GM18517 (cell line): ENCODE results near the gene PABPC1L.

Experiments
- ATAC-seq: cut with Tn5 transposase; IDR thresholded peaks from one replicate; pipeline ENCODE4 v1.9.1; 2021; ENCODE audit warnings: mild to moderate bottlenecking, moderate library complexity; ENCODE audit not compliant: unreplicated experiment

PABPC1L gene

GRCh38 chr20:44966030-44966961 lies 56.4 kb downstream of the PABPC1L start, which contains the start of gene STK4:
STK4 (plus strand) TSS chr20:44966512; CDS start chr20:44966569, 57 bp downstream.
- ATAC-seq, result peak; percentile 54

DNA sequence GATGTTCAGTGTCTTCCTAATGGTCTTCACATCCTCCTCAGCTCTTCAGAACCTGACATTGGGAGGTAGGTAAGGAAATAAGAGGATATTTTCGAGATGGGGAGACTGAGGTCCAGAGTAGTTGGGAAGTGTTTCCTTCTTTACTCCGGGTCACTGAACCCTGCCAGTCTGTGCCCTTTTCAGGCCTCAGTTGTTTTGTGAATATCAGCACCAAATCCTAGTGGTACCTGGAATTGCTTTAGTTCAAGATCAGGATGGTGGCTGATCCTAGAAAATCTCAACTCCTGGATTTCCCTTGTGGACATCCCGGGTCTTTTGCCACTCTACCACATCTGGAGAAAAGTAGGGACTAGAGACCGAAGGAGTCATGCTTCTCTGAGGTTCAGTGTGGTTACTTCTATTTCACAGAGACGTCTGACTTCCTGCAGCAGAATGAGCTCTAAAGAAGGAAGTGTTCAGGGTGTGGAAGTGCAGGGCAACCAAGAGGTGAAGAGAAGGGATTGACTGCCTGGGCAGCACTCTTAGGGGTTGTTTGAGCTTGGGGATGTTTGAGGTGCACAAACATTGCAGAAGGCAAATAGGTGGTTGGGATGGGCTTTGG lies 57.4 kb downstream of the PABPC1L start:
- no peak for ATAC-seq

DNA sequence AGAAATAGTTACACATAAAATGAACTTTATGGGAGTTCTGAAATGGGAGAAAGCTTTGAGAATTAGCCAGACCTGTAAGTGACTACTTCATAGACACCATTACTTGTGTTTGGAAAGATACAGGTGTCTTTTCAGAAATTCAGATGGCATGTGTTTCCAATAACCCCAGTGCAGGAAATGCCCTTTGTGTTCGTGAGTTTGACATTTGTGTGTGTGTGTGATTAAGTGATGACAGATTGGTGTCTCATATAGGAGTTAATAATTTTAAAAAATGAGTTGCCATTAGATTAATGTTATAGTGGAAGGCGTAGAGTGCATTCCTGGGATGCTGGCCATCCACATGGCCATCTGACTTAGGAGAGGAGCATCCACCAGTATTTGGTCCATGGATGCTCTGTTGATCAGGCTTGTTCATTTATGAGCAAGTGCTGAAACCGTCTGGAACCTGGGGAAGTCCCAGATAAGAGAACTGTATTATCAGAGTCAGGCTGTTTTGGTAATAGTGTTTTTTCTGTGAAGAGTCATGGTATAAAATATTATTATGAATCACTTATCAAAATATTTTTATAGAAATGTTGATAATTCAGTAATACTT lies 59.5 kb downstream of the PABPC1L start:
- ATAC-seq, result no peak

GRCh38 chr20:44970243-44970757 lies 60.4 kb downstream of the PABPC1L start:
- ATAC-seq, result no peak

DNA sequence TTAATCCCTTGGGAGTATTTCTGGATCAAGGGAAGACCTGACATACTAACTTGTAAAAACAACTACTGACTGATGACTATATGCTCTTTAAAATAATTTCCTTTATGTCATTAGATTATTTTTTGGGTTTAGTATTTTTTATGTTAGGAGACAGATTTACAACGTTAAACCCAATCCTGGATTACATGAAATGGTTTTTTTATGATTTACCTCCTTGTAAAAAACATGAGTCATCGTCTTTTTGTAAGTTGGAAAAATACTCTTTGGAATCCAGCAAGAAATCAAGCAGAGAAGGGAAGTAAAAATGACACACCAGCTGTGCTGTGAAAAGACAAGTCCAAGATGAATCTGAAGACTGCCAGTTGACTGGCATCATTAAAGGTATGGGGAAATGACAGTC lies 63.2 kb downstream of the PABPC1L start:
- ATAC-seq, result no peak

DNA sequence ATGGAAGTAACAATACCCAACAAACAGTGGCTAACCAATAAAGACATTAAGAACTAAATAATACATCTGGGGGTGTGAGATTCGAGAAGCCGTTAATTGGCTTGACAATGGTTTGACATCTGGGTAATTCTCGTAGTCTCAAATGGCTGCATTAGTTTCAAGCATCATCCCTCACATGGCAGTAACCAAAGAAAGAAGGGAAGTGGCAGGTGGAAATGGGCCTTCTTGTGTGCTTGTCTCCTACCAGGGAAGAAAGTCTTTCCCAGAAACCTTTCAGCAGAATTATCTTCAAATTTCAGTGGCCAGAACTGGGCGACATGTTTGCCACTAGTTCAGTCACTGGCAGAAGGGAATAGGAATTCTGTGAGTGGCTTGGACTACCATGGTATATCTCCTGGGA lies 66.8 kb downstream of the PABPC1L start:
- ATAC-seq, result no peak

DNA sequence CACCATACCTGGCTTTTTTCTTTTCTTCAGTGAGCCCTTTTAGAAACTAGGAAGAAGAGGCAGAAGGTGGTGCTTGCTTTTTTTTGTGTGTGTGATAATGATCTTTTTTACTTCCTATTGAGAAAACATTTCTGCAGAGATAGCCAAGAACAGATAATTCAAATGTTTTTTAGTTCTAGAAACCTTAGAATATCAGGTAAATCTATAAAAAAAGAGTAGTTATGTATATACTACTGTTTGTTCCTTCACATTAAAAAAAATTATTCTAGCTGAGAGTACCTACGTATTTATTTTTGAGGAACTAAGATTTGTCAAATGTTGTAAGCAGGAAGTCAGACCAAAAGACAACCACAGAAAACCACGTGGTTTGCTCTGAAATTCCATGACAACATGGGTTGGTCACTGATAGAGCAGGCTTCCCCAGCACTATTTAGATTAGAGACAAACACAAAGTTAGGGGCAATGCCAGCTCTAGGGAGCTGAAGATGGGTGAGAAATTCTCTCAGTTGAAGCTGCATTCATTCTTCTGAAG lies 69.3 kb downstream of the PABPC1L start:
- ATAC-seq, result peak; percentile 82

DNA sequence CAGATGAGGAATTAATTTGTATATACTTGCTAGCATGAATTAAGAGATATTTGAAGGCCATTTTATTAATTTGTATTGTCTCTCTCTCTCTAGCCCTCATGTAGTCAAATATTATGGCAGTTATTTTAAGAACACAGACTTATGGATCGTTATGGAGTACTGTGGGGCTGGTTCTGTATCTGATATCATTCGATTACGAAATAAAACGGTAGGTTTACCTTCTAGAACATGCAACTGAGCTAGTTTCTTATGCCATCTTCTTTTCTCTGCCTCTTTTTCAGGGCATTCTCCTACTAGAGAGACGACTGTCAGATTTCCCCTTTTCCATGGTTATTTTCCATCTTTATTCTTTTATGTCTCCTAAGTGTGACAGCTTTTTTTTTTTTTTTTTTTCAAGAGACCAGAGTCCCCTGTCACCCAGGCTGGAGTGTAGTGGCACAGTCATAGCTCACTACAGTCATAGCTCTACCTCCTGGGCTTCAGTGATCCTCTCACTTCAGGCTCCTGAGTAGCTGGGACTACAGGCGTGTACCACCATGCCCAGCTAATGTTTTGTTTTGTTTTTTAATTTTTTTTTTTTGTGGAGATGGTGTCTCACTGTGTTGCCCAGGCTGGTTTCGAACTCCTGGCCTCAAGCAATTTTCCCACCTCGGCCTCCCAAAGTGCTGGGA lies 72.0 kb downstream of the PABPC1L start:
- no peak for ATAC-seq

DNA sequence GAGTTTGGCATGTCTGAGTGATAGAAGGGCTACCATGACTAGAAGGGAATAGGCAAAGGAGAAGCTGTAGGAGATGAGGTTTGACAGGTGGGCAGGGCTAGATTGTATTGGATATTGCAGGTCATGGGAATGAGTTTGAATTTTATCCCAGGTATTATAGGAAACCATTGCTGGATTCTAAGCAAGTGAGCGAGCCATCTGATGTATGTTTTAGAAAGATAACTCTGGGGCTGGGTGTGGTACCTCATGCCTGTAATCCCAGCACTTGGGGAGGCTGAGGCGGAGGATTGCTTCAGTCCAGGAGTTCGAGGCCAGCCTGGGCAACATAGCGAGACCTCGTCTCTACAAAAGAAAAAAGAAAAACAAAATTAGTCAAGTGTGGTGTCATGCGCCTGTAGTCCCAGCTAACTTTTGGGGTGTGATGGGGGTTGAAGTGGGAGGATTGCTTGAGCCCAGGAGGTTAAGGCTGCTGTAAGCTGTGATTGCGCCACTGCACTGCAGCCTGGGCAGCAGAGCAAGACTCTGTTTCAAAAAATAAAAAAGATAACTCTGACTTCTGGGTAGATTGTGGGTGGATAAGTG lies 73.3 kb downstream of the PABPC1L start:
- ATAC-seq, result no peak

DNA sequence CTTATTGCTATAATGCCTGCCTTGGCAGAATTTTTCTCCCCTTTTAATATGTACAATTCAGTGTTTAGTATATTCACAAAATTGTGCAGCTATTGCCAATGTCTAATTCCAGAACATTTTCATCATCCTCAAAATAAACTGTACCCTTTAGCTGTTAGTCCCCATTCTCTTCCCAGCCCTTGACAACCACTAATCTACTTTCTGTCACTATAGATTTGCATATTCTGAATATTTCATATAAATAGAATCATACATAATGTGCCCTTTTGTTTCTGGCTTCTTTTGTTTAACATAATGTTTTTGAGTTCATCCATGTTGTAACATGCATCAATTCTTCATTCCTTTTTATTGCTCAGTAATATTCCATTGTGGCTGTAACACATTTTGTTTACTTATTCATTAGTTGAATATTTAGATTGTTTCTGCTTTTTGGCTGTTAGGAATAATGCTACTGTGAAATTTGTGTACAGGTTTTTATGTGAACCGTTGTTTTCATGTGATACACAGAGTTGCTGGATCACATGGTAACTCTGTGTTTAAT lies 78.8 kb downstream of the PABPC1L start:
- ATAC-seq, result no peak
